Measurements from ENCODE around the gene CGREF1.

DNA sequence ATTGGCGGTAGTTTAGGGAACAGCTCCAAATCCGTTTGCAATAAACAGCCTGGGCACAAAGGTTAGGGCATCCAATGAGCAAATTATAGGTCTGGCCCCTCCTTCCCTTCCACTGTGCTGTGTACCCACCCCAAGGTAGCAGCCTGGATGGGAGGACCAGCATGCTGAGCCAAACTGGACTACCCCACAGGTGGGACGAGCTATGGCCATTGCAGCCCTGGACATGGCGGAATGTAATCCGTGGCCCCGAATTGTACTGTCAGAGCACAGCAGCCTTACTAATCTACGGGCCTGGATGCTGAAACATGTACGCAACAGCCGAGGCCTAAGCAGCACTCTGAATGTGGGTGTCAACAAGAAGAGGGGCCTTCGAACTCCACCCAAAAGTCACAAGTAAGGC, 60.7 kb downstream of the CGREF1 start:
- TF ChIP-seq CTCF (IDR thresholded peaks at IDR 0.05; ENCODE audit: low read length) (no peak), EZH2 (optimal IDR thresholded peaks at IDR 0.05; ENCODE audit: low read depth, low read length) (no peak), EZH2phosphoT487 (IDR thresholded peaks at IDR 0.05; ENCODE audit: low read length) (no peak)

Measured in MM.1S (cell line).